GM12873 (cell line): ENCODE measurements around the gene MYBPC2.

ENCODE experiments used
- CTCF ChIP-seq: IDR thresholded peaks from 2 replicates; pipeline ENCODE4 v1.5.1; 2012; ENCODE audit warnings: low read depth, mild to moderate bottlenecking, moderate library complexity, low read length, control low read depth; ENCODE audit not compliant: insufficient read depth; ENCODE audit errors: missing control alignments

The MYBPC2 gene

GRCh38 chr19:50414864-50415660 is 17.6 kb upstream of the MYBPC2 start:
- TF ChIP-seq CTCF, result peak; percentile 96

- TF ChIP-seq CTCF, result no peak
These were observed 17.0 kb upstream of the MYBPC2 start for GRCh38 chr19:50415661-50416033.

- TF ChIP-seq CTCF, result no peak
These were observed 16.4 kb upstream of the MYBPC2 start for GRCh38 chr19:50416034-50416977.

GRCh38 chr19:50417111-50418081 is 15.3 kb upstream of the MYBPC2 start:
- no peak for TF ChIP-seq CTCF

- no peak for TF ChIP-seq CTCF
These were observed 14.3 kb upstream of the MYBPC2 start, which contains the start of gene SPIB for GRCh38 chr19:50418176-50419021. Gene SPIB, plus strand, starts transcription at chr19:50418938. Its CDS starts 25 bp downstream, at chr19:50418963.

- no peak for TF ChIP-seq CTCF
These were observed 13.6 kb upstream of the MYBPC2 start for GRCh38 chr19:50419022-50419579.
